CD14-positive monocyte (primary cell): Measurements from ENCODE around the gene PRPF31. TPM values are rescaled to one million over a fixed set of nuclear protein-coding genes. Genes with fewer than 3 reads are reported as not detected.
A peak's percentile ranks its signal among the peaks of the same experiment; 100 is the strongest.

Experiments used
- DNase-seq, 3 donors: peaks; one replicate each; pipeline ENCODE4 v3.0.0-alpha.2; 2011 to 2022
- H2AFZ ChIP-seq: 2 replicates; pipeline ENCODE4 v1.6.0; 2012; ENCODE audit warnings: mild to moderate bottlenecking, low read depth, low read length, inconsistent platforms; ENCODE audit not compliant: insufficient read depth, poor library complexity, severe bottlenecking
- H3K27ac ChIP-seq, 2 donors: 1 replicate in 1 of 2; 2 replicates in 1 of 2; pipeline ENCODE4 v1.5.1; 2012 to 2013; ENCODE audit warnings: low read length in 2 of 2, control low read depth in 1 of 2, inconsistent platforms in 1 of 2, low read depth in 1 of 2, mild to moderate bottlenecking in 1 of 2
- H3K27me3 ChIP-seq, 2 donors: one replicate each; pipeline versions ENCODE4 v1.6.0 to v1.6.1; 2011 to 2013; ENCODE audit warnings: low read length in 2 of 2; ENCODE audit not compliant: control insufficient read depth in 2 of 2, insufficient read depth in 2 of 2
- H3K36me3 ChIP-seq, 2 donors: replicated peaks in 1 of 2; 1 replicate in 1 of 2; 2 replicates in 1 of 2; pipeline versions ENCODE4 v1.5.1 to v1.6.1; 2012 to 2013; ENCODE audit warnings: low read length in 2 of 2, control low read depth in 1 of 2, inconsistent platforms in 1 of 2, mild to moderate bottlenecking in 1 of 2; ENCODE audit not compliant: insufficient read depth in 2 of 2, control insufficient read depth in 1 of 2
- H3K4me1 ChIP-seq, 2 donors: 1 replicate in 1 of 2; 2 replicates in 1 of 2; pipeline versions ENCODE4 v1.5.1 to v1.6.1; 2012 to 2013; ENCODE audit warnings: low read length in 2 of 2, control low read depth in 1 of 2, inconsistent platforms in 1 of 2, mild to moderate bottlenecking in 1 of 2, moderate library complexity in 1 of 2; ENCODE audit not compliant: insufficient read depth in 2 of 2, control insufficient read depth in 1 of 2
- H3K4me2 ChIP-seq: replicated peaks from 2 replicates; pipeline ENCODE3; 2012; ENCODE audit warnings: low read length, moderate library complexity, mild to moderate bottlenecking; ENCODE audit not compliant: poor library complexity, severe bottlenecking; ENCODE audit errors: extremely low read depth
- H3K4me3 ChIP-seq, 3 experiments: fragments of 200-600 bp in 1 of 3; sonication (generic) in 1 of 3; replicated peaks in 1 of 3; 1 replicate in 2 of 3; 2 replicates in 1 of 3; pipeline ENCODE4 v1.5.1; 2011 to 2013; ENCODE audit warnings: low read length in 3 of 3, mild to moderate bottlenecking in 3 of 3, control low read depth in 2 of 3, low read depth in 2 of 3, inconsistent platforms in 1 of 3, moderate library complexity in 1 of 3
- H3K79me2 ChIP-seq: 2 replicates; pipeline ENCODE4 v1.6.0; 2012; ENCODE audit warnings: mild to moderate bottlenecking, control low read depth, inconsistent platforms, low read length, moderate library complexity; ENCODE audit not compliant: insufficient read depth
- H3K9ac ChIP-seq: 2 replicates; pipeline ENCODE4 v1.6.0; 2017; ENCODE audit warnings: low read length, mild to moderate bottlenecking; ENCODE audit not compliant: insufficient read depth, poor library complexity, severe bottlenecking
- H3K9me3 ChIP-seq, 2 donors: replicated peaks in 1 of 2; 1 replicate in 1 of 2; 2 replicates in 1 of 2; pipeline versions ENCODE4 v1.5.1 to v1.6.1; 2012 to 2013; ENCODE audit warnings: low read length in 2 of 2, control low read depth in 1 of 2; ENCODE audit not compliant: control insufficient read depth in 1 of 2, insufficient read depth in 1 of 2
- H4K20me1 ChIP-seq: 2 replicates; pipeline ENCODE4 v1.6.0; 2012; ENCODE audit warnings: mild to moderate bottlenecking, low read length, control low read depth, moderate library complexity; ENCODE audit not compliant: insufficient read depth
- H3K27ac Mint-ChIP-seq, 7 donors: one replicate each; pipeline ENCODE4 v1.8.0; 2020; ENCODE audit warnings: mild to moderate bottlenecking in 7 of 7, mixed read lengths in 7 of 7, moderate library complexity in 6 of 7, inconsistent platforms in 2 of 7
- H3K27me3 Mint-ChIP-seq, 3 donors: one replicate each; pipeline ENCODE4 v1.8.0; 2021 to 2022; ENCODE audit warnings: low read depth in 3 of 3, mild to moderate bottlenecking in 3 of 3, mixed read lengths in 3 of 3, moderate library complexity in 3 of 3, inconsistent platforms in 1 of 3
- H3K36me3 Mint-ChIP-seq, 2 donors: one replicate each; pipeline ENCODE4 v1.8.0; 2020; ENCODE audit warnings: mixed read lengths in 2 of 2, inconsistent platforms in 1 of 2, mild to moderate bottlenecking in 1 of 2
- H3K4me1 Mint-ChIP-seq: one replicate; pipeline ENCODE4 v1.8.0; 2020; ENCODE audit warnings: mild to moderate bottlenecking, mixed read lengths
- H3K4me3 Mint-ChIP-seq, 2 donors: one replicate each; pipeline ENCODE4 v1.8.0; 2020; ENCODE audit warnings: mild to moderate bottlenecking in 2 of 2, mixed read lengths in 2 of 2, moderate library complexity in 1 of 2
- H3K9me3 Mint-ChIP-seq, 7 donors: one replicate each; pipeline ENCODE4 v1.8.0; 2020 to 2022; ENCODE audit warnings: mixed read lengths in 7 of 7, mild to moderate bottlenecking in 6 of 7, moderate library complexity in 6 of 7, inconsistent platforms in 2 of 7
- CTCF ChIP-seq: fragments of 200-600 bp; IDR thresholded peaks from one replicate; pipeline ENCODE4 v1.8.0; 2022; ENCODE audit warnings: antibody characterized with exemption, mild to moderate bottlenecking
- WGBS: methylation state at CpG from one replicate; pipeline ENCODE4 v1.1.5; 2013; ENCODE audit warnings: missing lambda C conversion rate; ENCODE audit not compliant: insufficient coverage; 5-methylcytosine and 5-hydroxymethylcytosine counted together
- intact Hi-C, 2 donors: fragments of 100-400 bp; cut with micrococcal nuclease; formaldehyde crosslinking; loops; one replicate each; pipeline versions ENCODE4 v1.15.0 to v1.15.1; 2023
- polyA plus RNA-seq, 3 donors: library from polyadenylated mRNA; depleted of rRNA in 1 of 3; unstranded in 2 of 3; stranded (reverse) in 1 of 3; fragments of 300-500 nt in 2 of 3; fragments of >200 nt in 1 of 3; fragmentation: Illumina TruSeq in 2 of 3; gene quantifications; 1 replicate in 2 of 3; 2 replicates in 1 of 3; pipeline ENCODE4 v1.2.3, GENCODE V29; 2012 to 2021

Gene PRPF31
- polyA plus RNA-seq, 3 donors = 34.4 to 51.8 (median 37.6) TPM

DNA sequence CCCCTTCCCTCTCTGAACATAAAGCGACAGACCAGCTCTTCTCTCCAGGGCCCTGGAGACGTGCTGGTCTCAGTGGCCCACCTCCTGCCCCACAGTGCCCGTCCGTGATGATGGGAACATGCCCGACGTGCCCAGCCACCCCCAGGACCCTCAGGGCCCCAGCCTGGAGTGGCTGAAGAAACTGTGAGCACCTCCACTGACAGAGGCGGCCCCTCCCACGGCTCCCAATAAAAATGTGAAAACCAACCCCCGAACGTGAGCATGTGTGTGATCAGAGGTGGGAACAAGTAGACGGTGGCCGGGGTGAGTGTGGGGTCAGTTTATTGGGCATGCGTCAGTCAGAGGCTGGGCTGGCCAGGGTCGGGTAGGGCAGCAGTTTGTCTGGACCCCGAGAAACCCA lies 8.8 kb upstream of the PRPF31 start:
- no peaks in the 10 kb centered on the region for H3K27me3 ChIP-seq
- no peak for DNase-seq
- WGBS = 94% methylated on average over 8 of the region's 15 CpGs
- peaks cover 57 to 68% of the 10 kb centered on the region in 2 donors for H3K36me3 Mint-ChIP-seq
- intact Hi-C loops = no loop called here
- H3K4me3 Mint-ChIP-seq = no peak overlapping the region
- peaks cover 41% of the 10 kb centered on the region for H4K20me1 ChIP-seq
- H3K4me1 ChIP-seq = peaks cover 16 to 19% of the 10 kb centered on the region in 2 donors
- no peak overlapping the region for H2AFZ ChIP-seq
- peaks cover 54 to 60% of the 10 kb centered on the region in 2 donors for H3K36me3 ChIP-seq
- peaks cover 0 to 2% (median 0%) of the 10 kb centered on the region in 7 donors for H3K9me3 Mint-ChIP-seq
- H3K27me3 Mint-ChIP-seq = no peaks in the 10 kb centered on the region
- H3K4me3 ChIP-seq = no peak overlapping the region
- H3K4me1 Mint-ChIP-seq = peaks cover 12% of the 10 kb centered on the region
- H3K9me3 ChIP-seq = no peaks in the 10 kb centered on the region
- no peak overlapping the region for H3K9ac ChIP-seq
- H3K79me2 ChIP-seq = peaks cover 65% of the 10 kb centered on the region
- H3K27ac Mint-ChIP-seq = no peak overlapping the region
- no peak for TF ChIP-seq CTCF
- no peak overlapping the region for H3K4me2 ChIP-seq
- no peak overlapping the region for H3K27ac ChIP-seq

GRCh38 chr19:54107876-54108490 lies 7.6 kb upstream of the PRPF31 start:
- 94% methylated on average over 16 of the region's 21 CpGs for WGBS
- Mint-ChIP-seq H3K4me3 (no peak overlapping the region), H3K4me1 (peaks cover 8% of the 10 kb centered on the region), H3K27ac (peak overlapping the region in 1 of 7 donors; percentile 20), H3K27me3 (no peaks in the 10 kb centered on the region), H3K36me3 (peaks cover 57 to 79% of the 10 kb centered on the region in 2 donors), H3K9me3 (peaks cover 0 to 2% (median 0%) of the 10 kb centered on the region in 7 donors)
- H3K27me3 ChIP-seq = no peaks in the 10 kb centered on the region
- H3K79me2 ChIP-seq = peaks cover 55% of the 10 kb centered on the region
- TF ChIP-seq CTCF = no peak
- H3K9ac ChIP-seq = no peak overlapping the region
- no peak overlapping the region for H3K4me3 ChIP-seq
- DNase-seq = no peak
- H4K20me1 ChIP-seq = peaks cover 42% of the 10 kb centered on the region
- no peak overlapping the region for H3K4me2 ChIP-seq
- peaks cover 54 to 69% of the 10 kb centered on the region in 2 donors for H3K36me3 ChIP-seq
- peaks cover 8 to 9% of the 10 kb centered on the region in 2 donors for H3K4me1 ChIP-seq
- intact Hi-C loops = no loop called here
- no peak overlapping the region for H2AFZ ChIP-seq
- H3K9me3 ChIP-seq = no peaks in the 10 kb centered on the region
- no peak overlapping the region for H3K27ac ChIP-seq
